BJ (cell line): ENCODE measurements around the gene PPFIA3. TPM values are rescaled to one million over a fixed set of nuclear protein-coding genes. Genes with fewer than 3 reads are reported as not detected.

Experiments
- CTCF ChIA-PET: fragments of 350-600 bp; formaldehyde crosslinking; extraction: SDS; loops from one replicate; lab custom pipeline; 2021; ENCODE audit warnings: antibody characterized with exemption, inconsistent platforms; lab: Yijun Ruan, JAX
- POLR2A ChIA-PET: fragments of 300-600 bp; sonication (Branson Sonifier 250); formaldehyde crosslinking; extraction: SDS; loops from one replicate; lab custom pipeline; 2021; ENCODE audit warnings: antibody characterized with exemption; lab: Charles Lee
- DNase-seq: peaks from one replicate; pipeline ENCODE4 v3.0.0-alpha.2; 2011; ENCODE audit warnings: low read depth
- H3K27me3 ChIP-seq: 2 replicates; pipeline ENCODE4 v1.6.0; 2011; ENCODE audit warnings: low read length; ENCODE audit not compliant: control insufficient read depth, insufficient read depth
- H3K36me3 ChIP-seq: 2 replicates; pipeline ENCODE4 v1.5.1; 2011; ENCODE audit warnings: low read length; ENCODE audit not compliant: control insufficient read depth, insufficient read depth
- H3K4me3 ChIP-seq: 2 replicates; pipeline ENCODE4 v1.5.1; 2011; ENCODE audit warnings: low read depth, mild to moderate bottlenecking, control low read depth, low read length
- polyA plus RNA-seq: library from polyadenylated mRNA; depleted of rRNA; stranded (reverse); fragments of >200 nt; gene quantifications from 2 replicates; pipeline ENCODE4 v1.2.3, GENCODE V29; 2011
- TF ChIP-seq, protein P1 (sequence below): IDR thresholded peaks from 2 replicates; pipeline ENCODE4 v1.5.1; 2011; ENCODE audit warnings: low read depth, mild to moderate bottlenecking, control low read depth, inconsistent platforms, low read length, moderate library complexity; ENCODE audit not compliant: insufficient read depth

PPFIA3 gene
- polyA plus RNA-seq, 1 experiment = 1.4 TPM

DNA sequence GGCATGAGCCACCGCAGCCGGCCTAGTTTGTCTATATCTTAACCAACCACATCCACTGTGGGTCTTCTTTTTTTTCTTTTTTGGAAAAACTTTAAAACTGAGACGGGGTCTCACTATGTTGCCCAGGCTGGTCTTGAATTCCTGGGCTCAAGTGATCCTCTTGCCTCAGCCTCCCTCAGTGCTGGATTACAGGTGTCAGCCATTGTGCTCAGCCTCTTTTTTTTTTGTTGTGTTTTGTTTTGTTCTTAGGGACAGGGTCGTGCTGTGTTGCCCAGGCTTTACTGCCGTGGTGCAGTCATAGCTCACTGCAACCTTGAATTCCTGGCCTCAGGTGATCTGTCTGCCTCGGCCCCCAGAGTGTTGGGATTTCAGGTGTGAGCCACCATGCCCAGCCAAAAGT lies 26.7 kb upstream of the PPFIA3 start:
- POLR2A ChIA-PET = no interaction called here
- peaks cover 38% of the 10 kb centered on the region for H3K36me3 ChIP-seq

GRCh38 chr19:49094505-49095482 lies 24.6 kb upstream of the PPFIA3 start:
- ChIA-PET POLR2A (no interaction called here), CTCF (interaction anchor here (0.8 to 3.2 kb wide), 7 partner anchors 11 to 114 kb away, joined by 3 to 21 read pairs (median 5); partner anchors contain the start of genes GYS1 and RUVBL2)
- Histone ChIP-seq H3K27me3 (no peaks in the 10 kb centered on the region), H3K4me3 (no peak overlapping the region), H3K36me3 (peaks cover 46% of the 10 kb centered on the region)
- TF ChIP-seq, protein P1, sequence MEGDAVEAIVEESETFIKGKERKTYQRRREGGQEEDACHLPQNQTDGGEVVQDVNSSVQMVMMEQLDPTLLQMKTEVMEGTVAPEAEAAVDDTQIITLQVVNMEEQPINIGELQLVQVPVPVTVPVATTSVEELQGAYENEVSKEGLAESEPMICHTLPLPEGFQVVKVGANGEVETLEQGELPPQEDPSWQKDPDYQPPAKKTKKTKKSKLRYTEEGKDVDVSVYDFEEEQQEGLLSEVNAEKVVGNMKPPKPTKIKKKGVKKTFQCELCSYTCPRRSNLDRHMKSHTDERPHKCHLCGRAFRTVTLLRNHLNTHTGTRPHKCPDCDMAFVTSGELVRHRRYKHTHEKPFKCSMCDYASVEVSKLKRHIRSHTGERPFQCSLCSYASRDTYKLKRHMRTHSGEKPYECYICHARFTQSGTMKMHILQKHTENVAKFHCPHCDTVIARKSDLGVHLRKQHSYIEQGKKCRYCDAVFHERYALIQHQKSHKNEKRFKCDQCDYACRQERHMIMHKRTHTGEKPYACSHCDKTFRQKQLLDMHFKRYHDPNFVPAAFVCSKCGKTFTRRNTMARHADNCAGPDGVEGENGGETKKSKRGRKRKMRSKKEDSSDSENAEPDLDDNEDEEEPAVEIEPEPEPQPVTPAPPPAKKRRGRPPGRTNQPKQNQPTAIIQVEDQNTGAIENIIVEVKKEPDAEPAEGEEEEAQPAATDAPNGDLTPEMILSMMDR = no peak
- no peak for DNase-seq

More for the DNA sequence above, 26.7 kb upstream of the PPFIA3 start:
- TF ChIP-seq, protein P1 = no peak
- H3K27me3 ChIP-seq = no peaks in the 10 kb centered on the region
- no peak overlapping the region for H3K4me3 ChIP-seq
- DNase-seq = no peak
- CTCF ChIA-PET = interaction anchor here (0.7 to 1.2 kb wide), 2 partner anchors 18 to 116 kb away, joined by 3 to 4 read pairs; no protein-coding TSS in a partner anchor

- H3K36me3 ChIP-seq = peaks cover 46% of the 10 kb centered on the region
- H3K4me3 ChIP-seq = no peak overlapping the region
- no peak for DNase-seq
- POLR2A ChIA-PET = interaction anchor here (0.5 to 0.7 kb wide), 2 partner anchors 17 to 77 kb away, joined by 4 to 11 read pairs; partner anchors contain the start of gene LIN7B
- TF ChIP-seq, protein P1 = peak; percentile 99
- no peaks in the 10 kb centered on the region for H3K27me3 ChIP-seq
- CTCF ChIA-PET = interaction anchor here (0.6 to 3.9 kb wide), 43 partner anchors 9 to 255 kb away, joined by 3 to 39 read pairs (median 4); partner anchors contain the start of genes HRC and LIN7B
Observed at GRCh38 chr19:49097453-49098288, 21.7 kb upstream of the PPFIA3 start.

- ChIA-PET CTCF (interaction anchor here (1.4 to 3.9 kb wide), 14 partner anchors 10 to 100 kb away, joined by 4 to 34 read pairs (median 8); partner anchors contain the start of genes HRC and LIN7B), POLR2A (no interaction called here)
- no peak for DNase-seq
- Histone ChIP-seq H3K27me3 (no peaks in the 10 kb centered on the region), H3K4me3 (no peak overlapping the region), H3K36me3 (peaks cover 49% of the 10 kb centered on the region)
- TF ChIP-seq, protein P1 = no peak
Observed at GRCh38 chr19:49098795-49099194, 20.5 kb upstream of the PPFIA3 start.
